Natural killer cell (primary cell): ENCODE results near the gene SND1. TPM values are rescaled to one million over a fixed set of nuclear protein-coding genes. Genes with fewer than 3 reads are reported as not detected.

Experiments
- ATAC-seq, 3 donors: fragments of 150-1000 bp in 2 of 3; fragments of 200-7000 bp in 1 of 3; cut with Tn5 transposase; 1 replicate in 1 of 3; 2 replicates in 2 of 3; pipeline ENCODE4 v1.10.0; 2021; ENCODE audit warnings: mild to moderate bottlenecking in 2 of 3, moderate library complexity in 2 of 3
- DNase-seq, 2 donors: peaks; one replicate each; pipeline versions ENCODE4 v3.0.0 to v3.0.0-alpha.2; 2013 to 2021; ENCODE audit warnings: mixed read lengths in 1 of 2
- H3K27ac ChIP-seq: one replicate; pipeline ENCODE4 v1.5.1; 2013; ENCODE audit warnings: mild to moderate bottlenecking, low read length
- H3K27me3 ChIP-seq: one replicate; pipeline ENCODE4 v1.6.1; 2013; ENCODE audit warnings: low read length; ENCODE audit not compliant: control insufficient read depth, insufficient read depth
- H3K36me3 ChIP-seq: one replicate; pipeline ENCODE4 v1.6.1; 2013; ENCODE audit warnings: low read length; ENCODE audit not compliant: control insufficient read depth, insufficient read depth
- H3K4me1 ChIP-seq: one replicate; pipeline ENCODE4 v1.6.1; 2013; ENCODE audit warnings: low read length; ENCODE audit not compliant: control insufficient read depth, insufficient read depth
- H3K4me3 ChIP-seq: one replicate; pipeline ENCODE4 v1.5.1; 2013; ENCODE audit warnings: low read length
- H3K9me3 ChIP-seq: one replicate; pipeline ENCODE4 v1.6.1; 2013; ENCODE audit warnings: low read length; ENCODE audit not compliant: control insufficient read depth, insufficient read depth
- H3K27ac Mint-ChIP-seq, 2 donors: one replicate each; pipeline ENCODE4 v1.8.0; 2022; ENCODE audit warnings: mild to moderate bottlenecking in 2 of 2, mixed read lengths in 2 of 2, moderate library complexity in 1 of 2
- H3K27me3 Mint-ChIP-seq, 2 donors: one replicate each; pipeline ENCODE4 v1.8.0; 2022; ENCODE audit warnings: low read depth in 2 of 2, mixed read lengths in 2 of 2
- H3K36me3 Mint-ChIP-seq: one replicate; pipeline ENCODE4 v1.8.0; 2022; ENCODE audit warnings: mixed read lengths
- H3K4me1 Mint-ChIP-seq, 2 donors: one replicate each; pipeline ENCODE4 v1.8.0; 2022; ENCODE audit warnings: mixed read lengths in 2 of 2
- H3K4me3 Mint-ChIP-seq: one replicate; pipeline ENCODE4 v1.8.0; 2022; ENCODE audit warnings: mild to moderate bottlenecking, moderate library complexity, mixed read lengths
- H3K9me3 Mint-ChIP-seq, 2 donors: one replicate each; pipeline ENCODE4 v1.8.0; 2022; ENCODE audit warnings: mixed read lengths in 2 of 2
- CTCF ChIP-seq: fragments of 200-600 bp; IDR thresholded peaks from one replicate; pipeline ENCODE4 v1.8.0; 2022; ENCODE audit warnings: antibody characterized with exemption
- WGBS: methylation state at CpG from one replicate; pipeline ENCODE4 v1.1.7; 2013; ENCODE audit warnings: missing lambda C conversion rate; ENCODE audit not compliant: insufficient coverage; 5-methylcytosine and 5-hydroxymethylcytosine counted together
- intact Hi-C: fragments of 100-400 bp; cut with micrococcal nuclease; formaldehyde crosslinking; loops from one replicate; pipeline ENCODE4 v1.14.2; 2022
- total RNA-seq, 4 donors: library from RNA; stranded (reverse); fragments of 120-200 nt in 1 of 4; gene quantifications; one replicate each; pipeline versions ENCODE4 v1.2.3 to v1.2.4, GENCODE V29; 2013 to 2022

SND1 gene
- total RNA-seq, 3 donors from 2014 or later (not counting 1 experiment from before 2014, with no cell fraction given), result 149 to 188 (median 149) TPM

- Mint-ChIP-seq H3K9me3 (no peaks in the 10 kb centered on the region), H3K36me3 (no peaks in the 10 kb centered on the region), H3K4me3 (no peak overlapping the region), H3K27me3 (no peaks in the 10 kb centered on the region), H3K4me1 (peaks cover 0 to 10% of the 10 kb centered on the region in 2 donors), H3K27ac (no peak overlapping the region)
- ATAC-seq (no peak), DNase-seq (no peak)
- Histone ChIP-seq H3K4me3 (no peak overlapping the region), H3K9me3 (no peaks in the 10 kb centered on the region), H3K27me3 (no peaks in the 10 kb centered on the region), H3K27ac (no peak overlapping the region), H3K4me1 (no peaks in the 10 kb centered on the region), H3K36me3 (peaks cover 4% of the 10 kb centered on the region)
- intact Hi-C loops, result no loop called here
- TF ChIP-seq CTCF, result no peak
- 95% methylated on average over 2 of the region's 2 CpGs for WGBS
Measured at GRCh38 chr7:127948312-127948711, 296.3 kb downstream of the SND1 start.

GRCh38 chr7:127948930-127949329 lies 296.9 kb downstream of the SND1 start:
- no peak overlapping the region for H3K4me3 Mint-ChIP-seq
- intact Hi-C loops, result no loop called here
- H3K27me3 ChIP-seq, result no peaks in the 10 kb centered on the region
- no peak overlapping the region for H3K4me3 ChIP-seq
- no peak for DNase-seq
- H3K4me1 Mint-ChIP-seq, result peaks cover 0 to 10% of the 10 kb centered on the region in 2 donors
- no peaks in the 10 kb centered on the region for H3K27me3 Mint-ChIP-seq
- no peak for TF ChIP-seq CTCF
- peaks cover 2% of the 10 kb centered on the region for H3K36me3 ChIP-seq
- ATAC-seq, result no peak
- WGBS, result 100% methylated on average over 2 of the region's 2 CpGs
- H3K36me3 Mint-ChIP-seq, result no peaks in the 10 kb centered on the region
- no peaks in the 10 kb centered on the region for H3K4me1 ChIP-seq
- no peaks in the 10 kb centered on the region for H3K9me3 Mint-ChIP-seq
- H3K27ac Mint-ChIP-seq, result no peak overlapping the region
- H3K9me3 ChIP-seq, result no peaks in the 10 kb centered on the region
- no peak overlapping the region for H3K27ac ChIP-seq

- 100% methylated on average over 1 of the region's 1 CpG for WGBS
- Histone ChIP-seq H3K4me1 (no peaks in the 10 kb centered on the region), H3K4me3 (no peak overlapping the region), H3K27me3 (no peaks in the 10 kb centered on the region), H3K9me3 (no peaks in the 10 kb centered on the region), H3K27ac (no peak overlapping the region), H3K36me3 (peaks cover 2% of the 10 kb centered on the region)
- intact Hi-C loops, result no loop called here
- Mint-ChIP-seq H3K27me3 (no peaks in the 10 kb centered on the region), H3K9me3 (no peaks in the 10 kb centered on the region), H3K4me3 (no peak overlapping the region), H3K36me3 (no peaks in the 10 kb centered on the region), H3K4me1 (peaks cover 0 to 10% of the 10 kb centered on the region in 2 donors), H3K27ac (no peak overlapping the region)
- no peak for TF ChIP-seq CTCF
- ATAC-seq (no peak), DNase-seq (no peak)
Measured at GRCh38 chr7:127949769-127950222, 297.8 kb downstream of the SND1 start.

GRCh38 chr7:127950233-127950935 lies 298.4 kb downstream of the SND1 start:
- no peak overlapping the region for H3K4me3 Mint-ChIP-seq
- Histone ChIP-seq H3K27ac (no peak overlapping the region), H3K4me3 (no peak overlapping the region), H3K4me1 (no peaks in the 10 kb centered on the region), H3K27me3 (no peaks in the 10 kb centered on the region), H3K36me3 (peaks cover 2% of the 10 kb centered on the region), H3K9me3 (no peaks in the 10 kb centered on the region)
- no peaks in the 10 kb centered on the region for H3K9me3 Mint-ChIP-seq
- DNase-seq (no peak), ATAC-seq (peak in 1 of 3 donors; percentile 83)
- intact Hi-C loops, result no loop called here
- 99% methylated on average over 6 of the region's 6 CpGs for WGBS
- no peak for TF ChIP-seq CTCF
- H3K27ac Mint-ChIP-seq, result no peak overlapping the region
- H3K4me1 Mint-ChIP-seq, result peaks cover 0 to 10% of the 10 kb centered on the region in 2 donors
- H3K27me3 Mint-ChIP-seq, result no peaks in the 10 kb centered on the region
- no peaks in the 10 kb centered on the region for H3K36me3 Mint-ChIP-seq
